GM12878 (cell line): ENCODE measurements around the gene CHFR. TPM values are rescaled to one million over a fixed set of nuclear protein-coding genes. Genes with fewer than 3 reads are reported as not detected.
"Not testable (repeated sequence)": the region's sequence is repeated elsewhere in the genome, so short reads cannot be mapped to it uniquely, and the experiment has no call there.

ENCODE experiments used
- ATAC-seq: fragments of 200-7000 bp; cut with Tn5 transposase; 3 replicates; pipeline ENCODE4 v1.9.1; 2020; ENCODE audit warnings: mild to moderate bottlenecking, moderate library complexity
- BruUV-seq: library from RNA; stranded (reverse); fragments of 400-500 nt; replicated peaks from 2 replicates; lab custom pipeline; 2021; lab: Mats Ljungman, UMichigan
- CTCF ChIA-PET: fragments of 300-600 bp; sonication (Branson Sonifier 250); formaldehyde crosslinking; extraction: SDS; loops from one replicate; lab custom pipeline; 2021; ENCODE audit warnings: inconsistent platforms; lab: Yijun Ruan, JAX
- POLR2A ChIA-PET: fragments of 350-600 bp; formaldehyde crosslinking; extraction: SDS; loops from one replicate; lab custom pipeline; 2021; ENCODE audit warnings: inconsistent platforms; lab: Charles Lee
- RAD21 ChIA-PET: fragments of 300-600 bp; sonication (Branson Sonifier 250); formaldehyde crosslinking; loops from one replicate; lab custom pipeline; 2023; ENCODE audit warnings: antibody characterized with exemption; ENCODE audit not compliant: unreplicated experiment; lab: Charles Lee
- SMC1A ChIA-PET: fragments of 300-600 bp; sonication (Branson Sonifier 250); formaldehyde crosslinking; loops from one replicate; lab custom pipeline; 2023; ENCODE audit not compliant: unreplicated experiment, uncharacterized antibody; lab: Charles Lee
- DNase-seq: peaks from one replicate; pipeline ENCODE4 v3.0.0-alpha.2; 2011; ENCODE audit warnings: low read depth, low spot score
- FAIRE-seq: peaks from 3 replicates; lab custom pipeline; 2011; peaks lifted over from hg19 to GRCh38; lab: Jason Lieb, UNC
- H2AFZ ChIP-seq: 2 replicates; pipeline ENCODE4 v1.6.0; 2011; ENCODE audit warnings: low read depth, low read length, control low read depth; ENCODE audit not compliant: control insufficient read depth
- H3K27ac ChIP-seq: 2 replicates; pipeline ENCODE4 v1.5.1; 2011; ENCODE audit warnings: control low read depth; ENCODE audit not compliant: control insufficient read depth, insufficient read depth
- H3K27me3 ChIP-seq, 2 experiments: replicated peaks in 1 of 2; 2 replicates each; pipeline versions ENCODE4 v1.6.0 to v1.6.1; 2011; ENCODE audit warnings: low read length in 1 of 2; ENCODE audit not compliant: control insufficient read depth in 2 of 2, insufficient read depth in 2 of 2
- H3K36me3 ChIP-seq, 2 experiments: 2 replicates each; pipeline ENCODE4 v1.5.1; 2011; ENCODE audit warnings: low read length in 1 of 2; ENCODE audit not compliant: control insufficient read depth in 2 of 2, insufficient read depth in 2 of 2
- H3K4me1 ChIP-seq: 2 replicates; pipeline ENCODE4 v1.6.1; 2011; ENCODE audit warnings: mild to moderate bottlenecking, low read length, moderate library complexity, mixed read lengths; ENCODE audit not compliant: control insufficient read depth, insufficient read depth
- H3K4me2 ChIP-seq: 2 replicates; pipeline ENCODE4 v1.6.0; 2011; ENCODE audit warnings: control low read depth; ENCODE audit not compliant: control insufficient read depth, insufficient read depth
- H3K4me3 ChIP-seq: fragments of 200-600 bp; sonication (generic); 2 replicates; pipeline ENCODE4 v1.5.1; 2016
- H3K79me2 ChIP-seq: 2 replicates; pipeline ENCODE4 v1.6.0; 2011; ENCODE audit warnings: low read length; ENCODE audit not compliant: control insufficient read depth, insufficient read depth
- H3K9ac ChIP-seq: 2 replicates; pipeline ENCODE4 v1.8.0; 2011; ENCODE audit warnings: low read length, control low read depth, mixed read lengths; ENCODE audit not compliant: control insufficient read depth, insufficient read depth
- H3K9me3 ChIP-seq: replicated peaks from 3 replicates; pipeline ENCODE4 v1.5.1; 2011; ENCODE audit warnings: mild to moderate bottlenecking, low read length; ENCODE audit not compliant: control insufficient read depth, insufficient read depth
- H4K20me1 ChIP-seq: 2 replicates; pipeline ENCODE4 v1.6.0; 2011; ENCODE audit not compliant: control insufficient read depth, insufficient read depth
- POLR2A ChIP-seq: IDR thresholded peaks from 2 replicates; pipeline ENCODE4 v1.6.1; 2011; ENCODE audit warnings: low read depth, mild to moderate bottlenecking, low read length
- SREBF2 ChIP-seq: IDR thresholded peaks from 2 replicates; pipeline ENCODE4 v1.6.1; 2012; ENCODE audit warnings: mild to moderate bottlenecking, low read length
- WGBS: methylation state at CpG from one replicate; pipeline ENCODE4 v1.1.6; 2016; ENCODE audit warnings: low lambda C conversion rate; ENCODE audit not compliant: insufficient replicate concordance, insufficient coverage; ENCODE audit errors: missing lambda C conversion rate; 5-methylcytosine and 5-hydroxymethylcytosine counted together
- in situ Hi-C: fragments of 300-500 bp; cut with MboI; formaldehyde crosslinking; loops from 9 replicates; pipeline ENCODE4 v1.14.3; 2018; ENCODE audit warnings: mixed read lengths
- intact Hi-C: fragments of 100-400 bp; cut with micrococcal nuclease; formaldehyde crosslinking; loops from one replicate; pipeline ENCODE4 v1.14.2; 2022; ENCODE audit not compliant: unreplicated experiment
- polyA plus RNA-seq, 11 experiments: library from polyadenylated mRNA; depleted of rRNA in 4 of 11; unstranded in 6 of 11; stranded (reverse) in 5 of 11; fragments of >200 nt; fragmentation: Nextera tagmentation in 4 of 11; fragmentation: Illumina TruSeq in 1 of 11; extraction: Ambion mirVana in 4 of 11; extraction: Trizol in 1 of 11; gene quantifications; 1 replicate in 1 of 11; 2 replicates in 10 of 11; pipeline versions ENCODE4 v1.2.1 to v1.2.3, GENCODE V29; 2011 to 2016; ENCODE audit warnings: inconsistent platforms in 2 of 11, missing spikeins in 2 of 11, low read depth in 1 of 11
- total RNA-seq, 4 experiments: library from RNA; depleted of rRNA in 3 of 4; stranded (reverse); fragments of >200 nt in 3 of 4; fragmentation: Illumina TruSeq in 1 of 4; extraction: Trizol in 1 of 4; gene quantifications; 2 replicates each; pipeline versions ENCODE4 v1.2.1 to v1.2.3, GENCODE V29; 2013 to 2021

Gene CHFR
- total and polyA plus RNA-seq, 10 of the 15 experiments (the other 5 are each of a cell fraction or from before 2014, with no cell fraction given) = 1.1 to 49.4 (median 34.4) TPM

DNA sequence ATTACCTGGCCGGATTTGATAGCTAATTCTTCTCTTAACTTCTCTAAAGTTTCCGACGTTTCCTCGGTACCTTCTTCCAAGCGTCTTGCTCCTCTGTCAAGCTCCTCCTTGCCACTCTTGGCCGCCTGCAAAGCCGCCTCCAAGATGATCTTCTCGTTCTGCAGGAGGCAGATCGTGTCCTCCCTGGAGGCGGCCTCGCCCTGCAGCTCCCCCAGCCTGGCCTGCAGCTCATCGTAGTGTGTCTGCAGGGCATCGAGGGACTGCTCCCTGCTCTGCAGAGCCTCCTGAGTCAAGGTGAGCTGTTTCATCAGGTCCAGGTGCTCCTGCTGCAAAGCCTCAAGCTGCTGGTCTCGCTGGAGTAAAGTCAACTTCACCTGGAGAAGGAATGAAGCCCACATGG lies 91.6 kb downstream of the CHFR start:
- 89% methylated on average over 14 of the region's 14 CpGs for WGBS
- no peak for TF ChIP-seq SREBF2
- TF ChIP-seq POLR2A = 0 out of 2 replicates have a peak, but pooled peaks have one; percentile 7
- Histone ChIP-seq H3K9ac (no peak overlapping the region), H3K9me3 (no peaks in the 10 kb centered on the region; the same call in 2 of the 3 replicates), H4K20me1 (no peaks in the 10 kb centered on the region), H3K27me3 (no peaks in the 10 kb centered on the region), H3K36me3 (peaks cover 36 to 37% of the 10 kb centered on the region in 2 experiments), H3K4me2 (no peak overlapping the region), H2AFZ (no peak overlapping the region), H3K4me1 (no peaks in the 10 kb centered on the region), H3K4me3 (no peak overlapping the region), H3K27ac (no peak overlapping the region), H3K79me2 (no peaks in the 10 kb centered on the region)
- RAD21 ChIA-PET = no interaction called here
- in situ Hi-C loops = no loop called here
- no peak for DNase-seq
- CTCF ChIA-PET = interaction anchor here (0.7 kb wide), 1 partner anchor 356 kb away, joined by 3 read pairs; no protein-coding TSS in a partner anchor
- intact Hi-C loops = no loop called here
- POLR2A ChIA-PET = no interaction called here
- SMC1A ChIA-PET = no interaction called here
- ATAC-seq = no peak
- FAIRE-seq = no peak
- no TSS peak for BruUV-seq

DNA sequence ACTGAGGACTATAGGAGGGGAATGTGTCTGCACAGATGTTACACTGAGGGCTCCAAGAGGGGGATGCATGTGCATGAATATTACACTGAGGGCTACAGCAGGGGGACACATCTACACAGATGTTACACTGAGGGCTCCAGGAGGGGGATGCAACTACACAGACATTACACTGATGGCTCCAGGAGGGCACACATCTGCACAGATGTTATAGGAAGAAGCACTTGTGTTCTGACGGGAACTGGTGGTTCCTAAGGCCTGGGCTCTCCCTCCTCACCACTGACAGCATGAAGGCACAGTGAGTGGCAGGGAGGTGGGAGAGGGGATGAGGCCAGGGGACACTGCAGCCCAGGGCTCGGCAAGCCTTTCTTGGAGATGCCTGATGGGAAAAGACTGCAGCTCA lies 95.5 kb downstream of the CHFR start:
- DNase-seq, H3K9me3 ChIP-seq, BruUV-seq, SMC1A ChIA-PET, H2AFZ ChIP-seq, RAD21 ChIA-PET, H4K20me1 ChIP-seq, H3K27me3 ChIP-seq, H3K9ac ChIP-seq, H3K4me3 ChIP-seq, H3K79me2 ChIP-seq, H3K4me2 ChIP-seq, FAIRE-seq, H3K27ac ChIP-seq, intact Hi-C loops, CTCF ChIA-PET, in situ Hi-C loops, ATAC-seq, POLR2A ChIA-PET, H3K4me1 ChIP-seq: not testable (repeated sequence)
- WGBS = 100% methylated on average over 2 of the region's 2 CpGs
- peaks cover 39 to 41% of the 10 kb centered on the region in 2 experiments for H3K36me3 ChIP-seq
